Measurements from ENCODE around the gene NDUFB5.

DNA sequence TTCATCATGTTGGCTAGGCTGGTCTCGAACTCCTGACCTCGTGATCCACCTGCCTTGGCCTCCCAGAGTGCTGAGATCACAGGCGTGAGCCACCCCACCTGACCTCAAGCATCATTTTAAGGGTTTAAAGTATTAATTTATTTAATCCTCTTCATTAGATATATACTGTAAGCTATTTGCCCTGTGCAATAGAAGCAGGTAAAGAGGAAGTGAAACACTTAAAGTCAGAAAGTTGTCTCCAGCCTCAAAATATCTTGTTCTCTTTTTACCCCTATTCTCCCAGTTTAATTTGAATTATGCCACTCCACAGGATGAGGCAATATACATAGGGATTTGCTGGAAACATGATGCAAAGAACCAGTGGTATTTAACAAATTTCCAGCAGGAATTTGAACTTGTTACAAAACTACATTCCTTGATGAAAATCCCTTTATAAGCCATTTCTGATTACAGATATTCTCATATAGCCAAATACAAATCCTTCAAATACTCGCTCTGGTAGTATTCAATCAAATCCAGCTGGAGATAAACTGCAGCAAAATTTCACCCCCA, 2.0 kb downstream of the NDUFB5 start:
- TF ChIP-seq POLR2A (IDR thresholded peaks at IDR 0.05) (no peak), CTCF (IDR thresholded peaks at IDR 0.05 in 8 of 11, conservative IDR thresholded peaks at IDR 0.05 in 3 of 11) (no peak), POLR2AphosphoS5 (IDR thresholded peaks at IDR 0.05) (no peak)
